ENCODE results near the gene IKBKE. TPM values are rescaled to one million over a fixed set of nuclear protein-coding genes. Genes with fewer than 3 reads are reported as not detected.

IKBKE gene
- polyA plus RNA-seq (2013, experiment 1 of 2), result 0.49 TPM
- 0.47 TPM for polyA plus RNA-seq (2013, experiment 2 of 2)

DNA sequence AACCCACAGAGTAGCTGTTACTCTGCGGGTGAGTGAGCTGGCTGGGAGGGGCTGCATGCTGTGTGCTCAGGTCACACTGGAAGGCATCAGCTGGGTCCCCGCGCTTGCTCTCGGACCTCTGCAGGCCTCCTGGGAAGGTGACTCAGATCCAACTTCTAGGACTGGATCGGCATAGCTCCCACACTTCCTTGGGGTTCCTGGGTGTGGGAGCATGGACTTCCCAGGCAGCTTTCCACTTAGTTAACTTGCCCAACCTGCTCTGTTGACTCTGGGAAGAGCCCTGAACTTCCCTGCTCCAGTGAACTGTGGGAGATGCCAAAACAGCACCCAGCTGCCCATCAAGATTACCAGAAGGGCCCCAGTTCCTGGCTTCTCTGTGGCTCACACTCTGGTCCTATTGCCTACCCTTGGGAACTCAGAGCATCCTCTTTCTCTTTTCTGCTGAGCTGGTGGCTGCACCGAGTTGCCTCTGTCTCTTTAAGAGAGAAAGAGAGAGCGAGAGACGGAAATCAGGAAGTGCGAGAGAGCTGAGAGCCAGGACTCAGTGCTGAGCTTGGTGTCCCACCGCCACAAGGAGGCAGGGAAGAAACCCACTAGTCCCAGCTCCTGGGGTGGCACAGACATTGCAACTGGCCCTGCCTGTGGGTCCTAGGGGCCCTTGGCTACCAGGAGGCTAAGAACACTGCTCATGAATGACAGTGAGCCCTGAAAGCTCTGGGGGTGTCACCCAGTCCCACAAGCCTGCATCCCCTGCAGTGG lies at the start of gene IKBKE:
IKBKE (plus strand) TSS at position 544 of the 759 bp plus-strand sequence. CDS start 2,752 bp downstream, outside the sequence.
- Histone ChIP-seq H3K14ac (ENCODE audit: low read length) (peak within 1 kb of the TSS; percentile 4), H3K36me3 (replicated peaks in 1 of 2; ENCODE audit: control insufficient read depth in 2 of 2, insufficient read depth in 2 of 2, low read length in 2 of 2) (peaks cover 0 to 2% of the 10 kb centered on the region in 2 donors), H3K27me3 (ENCODE audit: control insufficient read depth in 3 of 3, insufficient read depth in 3 of 3, low read depth in 1 of 3, low read length in 3 of 3) (no peaks in the 10 kb centered on the region), H3K4me3 (ENCODE audit: low read length in 2 of 2) (peak within 1 kb of the TSS; percentile 50 to 65), H2AK5ac (ENCODE audit: low read depth, low read length) (peak within 1 kb of the TSS; percentile 35), H4K91ac (ENCODE audit: low read depth, low read length, poor library complexity) (peak within 1 kb of the TSS; percentile 16), H3K79me1 (ENCODE audit: low read depth, low read length) (no peaks in the 10 kb centered on the region), H2BK5ac (ENCODE audit: low read length) (no peak within 1 kb of the TSS), H3K27ac (replicated peaks; ENCODE audit: low read length) (no peak within 1 kb of the TSS), H2BK12ac (ENCODE audit: low read length) (no peak within 1 kb of the TSS), H2BK15ac (ENCODE audit: low read length) (peak within 1 kb of the TSS; percentile 50), H3K18ac (ENCODE audit: low read length) (peak within 1 kb of the TSS; percentile 81), H3K9me3 (replicated peaks in 1 of 2; ENCODE audit: control insufficient read depth in 2 of 2, insufficient read depth in 1 of 2, low read depth in 1 of 2, low read length in 2 of 2) (no peaks in the 10 kb centered on the region), H3K9ac (ENCODE audit: low read depth, low read length, poor library complexity) (peak within 1 kb of the TSS; percentile 39), H4K8ac (ENCODE audit: low read depth, low read length) (no peak within 1 kb of the TSS), H2BK120ac (ENCODE audit: low read depth, low read length) (no peak within 1 kb of the TSS), H3K4me2 (ENCODE audit: insufficient read depth, low read length, poor library complexity, severe bottlenecking) (peak within 1 kb of the TSS; percentile 67), H3K4ac (ENCODE audit: low read length) (no peak within 1 kb of the TSS), H2AFZ (ENCODE audit: low read length) (peak within 1 kb of the TSS; percentile 98), H3K4me1 (ENCODE audit: control insufficient read depth in 2 of 2, insufficient read depth in 1 of 2, low read depth in 1 of 2, low read length in 2 of 2) (peaks cover 38 to 39% of the 10 kb centered on the region in 2 donors), H3K23ac (ENCODE audit: low read depth, low read length, poor library complexity) (peak within 1 kb of the TSS; percentile 18)
- no peak for DNase-seq (ENCODE audit: low spot score)
- no CpG with 5 or more reads among the region's 10 CpGs for WGBS, 2 donors (ENCODE audit: extremely low coverage in 2 of 2, insufficient read length in 2 of 2, insufficient replicate concordance in 1 of 2)

DNA sequence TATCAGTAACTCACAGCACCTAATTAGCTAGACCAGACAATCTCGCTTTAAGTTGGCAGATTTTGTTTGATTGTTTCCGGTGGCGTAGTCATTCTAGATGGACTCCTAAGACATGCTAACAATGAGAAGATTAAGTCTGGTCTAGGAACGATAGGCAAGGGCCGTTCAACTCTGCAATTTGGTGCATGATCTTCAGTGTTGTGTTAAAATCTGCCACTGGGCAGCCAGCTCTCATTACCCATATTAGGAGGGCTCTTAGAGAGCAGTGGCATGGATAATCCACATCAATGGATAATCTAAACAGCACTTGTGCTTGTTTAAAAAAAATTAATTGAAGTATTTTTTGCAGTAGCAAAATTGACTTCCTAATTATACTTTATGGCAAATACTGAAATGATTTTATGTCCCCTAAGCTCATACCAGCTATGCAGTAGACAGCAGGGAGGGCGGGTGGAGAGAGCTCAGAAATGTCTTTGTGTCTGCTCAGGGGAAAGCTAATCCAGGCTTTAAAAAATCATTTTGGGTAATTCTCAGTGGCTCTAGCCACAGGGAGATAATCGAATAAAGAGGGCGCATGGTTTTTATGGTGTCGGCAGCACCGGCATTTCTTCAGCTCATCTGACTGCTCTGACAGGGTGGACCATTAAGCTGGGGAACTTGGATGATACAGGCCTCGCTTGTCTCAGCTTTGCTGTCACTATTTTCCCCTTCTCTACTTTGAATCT lies 48.5 kb upstream of the IKBKE start:
- WGBS, 2 donors (ENCODE audit: extremely low coverage in 2 of 2, insufficient read length in 2 of 2, insufficient replicate concordance in 1 of 2), result no CpG with 5 or more reads among the region's 11 CpGs
- no peak overlapping the region for H3K27ac ChIP-seq (replicated peaks; ENCODE audit: low read length)
- no peak overlapping the region for H3K18ac ChIP-seq (ENCODE audit: low read length)

DNA sequence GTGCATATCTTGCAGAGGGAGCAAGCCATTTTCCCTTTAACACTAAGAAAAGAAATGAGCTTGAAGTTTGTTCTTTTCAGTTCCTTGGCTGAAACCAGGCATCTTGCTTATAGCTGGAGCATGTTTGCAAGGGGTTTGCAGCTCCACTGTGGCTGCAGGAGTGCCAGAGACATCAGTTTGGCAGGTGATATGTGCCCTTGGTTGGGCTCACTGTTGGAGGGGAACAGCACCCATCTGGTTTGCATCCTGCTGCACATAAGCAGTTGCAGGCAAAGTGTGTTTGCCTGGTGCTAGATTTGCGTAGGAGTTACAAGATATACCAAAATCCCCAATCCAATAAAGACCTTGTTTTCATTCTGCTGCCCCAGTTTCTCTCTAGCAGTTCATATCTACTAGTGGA lies 47.8 kb upstream of the IKBKE start:
- Histone ChIP-seq H3K27ac (replicated peaks; ENCODE audit: low read length) (no peak overlapping the region), H2BK12ac (ENCODE audit: low read length) (no peak overlapping the region), H3K18ac (ENCODE audit: low read length) (no peak overlapping the region), H2BK5ac (ENCODE audit: low read length) (no peak overlapping the region), H3K9ac (ENCODE audit: low read depth, low read length, poor library complexity) (no peak overlapping the region), H3K4me3 (ENCODE audit: low read length in 2 of 2) (no peak overlapping the region), H2AK5ac (ENCODE audit: low read depth, low read length) (no peak overlapping the region), H3K4ac (ENCODE audit: low read length) (no peak overlapping the region), H2BK120ac (ENCODE audit: low read depth, low read length) (no peak overlapping the region), H4K91ac (ENCODE audit: low read depth, low read length, poor library complexity) (no peak overlapping the region), H2BK15ac (ENCODE audit: low read length) (no peak overlapping the region), H2AFZ (ENCODE audit: low read length) (no peak overlapping the region), H3K79me1 (ENCODE audit: low read depth, low read length) (no peaks in the 10 kb centered on the region), H3K36me3 (replicated peaks in 1 of 2; ENCODE audit: control insufficient read depth in 2 of 2, insufficient read depth in 2 of 2, low read length in 2 of 2) (peaks cover 17 to 99% of the 10 kb centered on the region in 2 donors), H3K14ac (ENCODE audit: low read length) (no peak overlapping the region), H3K23ac (ENCODE audit: low read depth, low read length, poor library complexity) (no peak overlapping the region), H4K8ac (ENCODE audit: low read depth, low read length) (no peak overlapping the region), H3K27me3 (ENCODE audit: control insufficient read depth in 3 of 3, insufficient read depth in 3 of 3, low read depth in 1 of 3, low read length in 3 of 3) (no peaks in the 10 kb centered on the region), H3K4me2 (ENCODE audit: insufficient read depth, low read length, poor library complexity, severe bottlenecking) (no peak overlapping the region), H3K9me3 (replicated peaks in 1 of 2; ENCODE audit: control insufficient read depth in 2 of 2, insufficient read depth in 1 of 2, low read depth in 1 of 2, low read length in 2 of 2) (no peaks in the 10 kb centered on the region), H3K4me1 (ENCODE audit: control insufficient read depth in 2 of 2, insufficient read depth in 1 of 2, low read depth in 1 of 2, low read length in 2 of 2) (no peaks in the 10 kb centered on the region)
- no peak for DNase-seq (ENCODE audit: low spot score)
- no CpG with 5 or more reads among the region's 1 CpG for WGBS, 2 donors (ENCODE audit: extremely low coverage in 2 of 2, insufficient read length in 2 of 2, insufficient replicate concordance in 1 of 2)

More for the DNA sequence above, 48.5 kb upstream of the IKBKE start:
- Histone ChIP-seq H2BK120ac (ENCODE audit: low read depth, low read length) (no peak overlapping the region), H3K27me3 (ENCODE audit: control insufficient read depth in 3 of 3, insufficient read depth in 3 of 3, low read depth in 1 of 3, low read length in 3 of 3) (no peaks in the 10 kb centered on the region), H2BK12ac (ENCODE audit: low read length) (no peak overlapping the region), H3K36me3 (replicated peaks in 1 of 2; ENCODE audit: control insufficient read depth in 2 of 2, insufficient read depth in 2 of 2, low read length in 2 of 2) (peaks cover 15 to 98% of the 10 kb centered on the region in 2 donors), H3K23ac (ENCODE audit: low read depth, low read length, poor library complexity) (no peak overlapping the region), H3K14ac (ENCODE audit: low read length) (no peak overlapping the region), H3K4me1 (ENCODE audit: control insufficient read depth in 2 of 2, insufficient read depth in 1 of 2, low read depth in 1 of 2, low read length in 2 of 2) (no peaks in the 10 kb centered on the region), H3K79me1 (ENCODE audit: low read depth, low read length) (no peaks in the 10 kb centered on the region), H2AK5ac (ENCODE audit: low read depth, low read length) (no peak overlapping the region), H3K4me2 (ENCODE audit: insufficient read depth, low read length, poor library complexity, severe bottlenecking) (no peak overlapping the region), H3K9me3 (replicated peaks in 1 of 2; ENCODE audit: control insufficient read depth in 2 of 2, insufficient read depth in 1 of 2, low read depth in 1 of 2, low read length in 2 of 2) (no peaks in the 10 kb centered on the region), H4K8ac (ENCODE audit: low read depth, low read length) (no peak overlapping the region), H2BK5ac (ENCODE audit: low read length) (no peak overlapping the region), H2BK15ac (ENCODE audit: low read length) (no peak overlapping the region), H4K91ac (ENCODE audit: low read depth, low read length, poor library complexity) (no peak overlapping the region), H3K4me3 (ENCODE audit: low read length in 2 of 2) (no peak overlapping the region), H3K9ac (ENCODE audit: low read depth, low read length, poor library complexity) (no peak overlapping the region), H2AFZ (ENCODE audit: low read length) (no peak overlapping the region), H3K4ac (ENCODE audit: low read length) (no peak overlapping the region)
- DNase-seq (ENCODE audit: low spot score), result no peak

DNA sequence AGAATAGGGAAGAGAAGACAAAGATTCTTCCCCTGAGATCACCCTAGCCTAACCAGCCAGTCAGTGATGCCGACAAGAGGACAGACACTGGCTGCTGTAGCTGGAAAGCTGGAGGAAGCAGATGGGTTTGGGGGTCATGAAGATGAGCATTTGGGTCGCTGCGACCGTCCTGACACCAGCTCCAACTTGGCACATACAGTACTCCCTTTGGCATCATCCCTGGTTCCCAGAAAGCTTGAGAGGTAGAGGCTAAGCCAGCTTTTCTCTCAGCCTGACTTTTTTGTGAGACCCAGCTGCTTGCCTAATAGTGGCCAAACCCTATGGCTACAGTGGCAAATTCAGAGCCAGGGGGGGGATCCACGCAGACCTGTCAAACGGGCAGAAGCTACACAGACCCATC lies 43.0 kb upstream of the IKBKE start:
- H2BK15ac ChIP-seq (ENCODE audit: low read length), result no peak overlapping the region
- no peak overlapping the region for H2AK5ac ChIP-seq (ENCODE audit: low read depth, low read length)
- H3K9me3 ChIP-seq (replicated peaks in 1 of 2; ENCODE audit: control insufficient read depth in 2 of 2, insufficient read depth in 1 of 2, low read depth in 1 of 2, low read length in 2 of 2), result no peaks in the 10 kb centered on the region
- H3K4ac ChIP-seq (ENCODE audit: low read length), result no peak overlapping the region
- H3K27ac ChIP-seq (replicated peaks; ENCODE audit: low read length), result no peak overlapping the region
- H3K14ac ChIP-seq (ENCODE audit: low read length), result no peak overlapping the region
- no peak for DNase-seq (ENCODE audit: low spot score)
- H3K4me1 ChIP-seq (ENCODE audit: control insufficient read depth in 2 of 2, insufficient read depth in 1 of 2, low read depth in 1 of 2, low read length in 2 of 2), result no peaks in the 10 kb centered on the region
- no peak overlapping the region for H3K4me2 ChIP-seq (ENCODE audit: insufficient read depth, low read length, poor library complexity, severe bottlenecking)
- no peak overlapping the region for H3K9ac ChIP-seq (ENCODE audit: low read depth, low read length, poor library complexity)
- H3K27me3 ChIP-seq (ENCODE audit: control insufficient read depth in 3 of 3, insufficient read depth in 3 of 3, low read depth in 1 of 3, low read length in 3 of 3), result no peaks in the 10 kb centered on the region
- no peak overlapping the region for H2BK12ac ChIP-seq (ENCODE audit: low read length)
- no peak overlapping the region for H4K8ac ChIP-seq (ENCODE audit: low read depth, low read length)
- no CpG with 5 or more reads among the region's 6 CpGs for WGBS, 2 donors (ENCODE audit: extremely low coverage in 2 of 2, insufficient read length in 2 of 2, insufficient replicate concordance in 1 of 2)
- no peaks in the 10 kb centered on the region for H3K79me1 ChIP-seq (ENCODE audit: low read depth, low read length)
- H3K36me3 ChIP-seq (replicated peaks in 1 of 2; ENCODE audit: control insufficient read depth in 2 of 2, insufficient read depth in 2 of 2, low read length in 2 of 2), result peaks cover 21 to 99% of the 10 kb centered on the region in 2 donors
- no peak overlapping the region for H4K91ac ChIP-seq (ENCODE audit: low read depth, low read length, poor library complexity)
- H2AFZ ChIP-seq (ENCODE audit: low read length), result no peak overlapping the region
- H2BK5ac ChIP-seq (ENCODE audit: low read length), result no peak overlapping the region
- no peak overlapping the region for H3K4me3 ChIP-seq (ENCODE audit: low read length in 2 of 2)
- H3K23ac ChIP-seq (ENCODE audit: low read depth, low read length, poor library complexity), result no peak overlapping the region
- no peak overlapping the region for H3K18ac ChIP-seq (ENCODE audit: low read length)
- H2BK120ac ChIP-seq (ENCODE audit: low read depth, low read length), result no peak overlapping the region

Data from neuronal stem cell (in vitro differentiated cells).